Cardiac muscle cell (in vitro differentiated cells and primary cell): ENCODE data around the gene CPTP. TPM values are rescaled to one million over a fixed set of nuclear protein-coding genes. Genes with fewer than 3 reads are reported as not detected.
A peak's percentile ranks its signal among the peaks of the same experiment; 100 is the strongest.

ENCODE experiments used
- DNase-seq, 2 donors: peaks; one replicate each; pipeline versions ENCODE4 v3.0.0 to v3.0.0-alpha.2; 2010 to 2017; ENCODE audit warnings: low read depth in 1 of 2, low spot score in 1 of 2
- H3K27ac ChIP-seq: fragments of 200-600 bp; sonication (generic); 2 replicates; pipeline ENCODE4 v1.5.1; 2016
- H3K27me3 ChIP-seq: fragments of 200-600 bp; sonication (generic); 2 replicates; pipeline ENCODE4 v1.6.0; 2016; ENCODE audit warnings: control low read depth
- H3K36me3 ChIP-seq: fragments of 200-600 bp; sonication (generic); 2 replicates; pipeline ENCODE4 v1.5.1; 2016; ENCODE audit warnings: control low read depth
- H3K4me1 ChIP-seq: fragments of 200-600 bp; sonication (generic); 2 replicates; pipeline ENCODE4 v1.8.1; 2017; ENCODE audit warnings: low read depth, mild to moderate bottlenecking, mixed run types
- H3K4me3 ChIP-seq: fragments of 200-600 bp; sonication (generic); 2 replicates; pipeline ENCODE4 v1.5.1; 2016; ENCODE audit warnings: mild to moderate bottlenecking
- H3K9me3 ChIP-seq: fragments of 200-600 bp; sonication (generic); 2 replicates; pipeline ENCODE4 v1.5.1; 2017; ENCODE audit warnings: low read depth, mild to moderate bottlenecking, control low read depth
- polyA plus RNA-seq: library from polyadenylated mRNA; unstranded; fragments of >200 nt; fragmentation: Nextera tagmentation; extraction: Ambion mirVana; gene quantifications from 2 replicates; pipeline ENCODE4 v1.2.1, GENCODE V29; 2016
- total RNA-seq: library from RNA; depleted of rRNA; stranded (reverse); fragments of >200 nt; gene quantifications from 2 replicates; pipeline ENCODE4 v1.2.3, GENCODE V29; 2016
- TF ChIP-seq, protein P1 (sequence below): IDR thresholded peaks from 2 replicates; pipeline ENCODE4 v1.5.1; 2012; ENCODE audit warnings: low read depth, mild to moderate bottlenecking, low read length

CPTP gene
- total and polyA plus RNA-seq, 2 experiments from 2014 or later: 33.7 to 38.5 TPM

DNA sequence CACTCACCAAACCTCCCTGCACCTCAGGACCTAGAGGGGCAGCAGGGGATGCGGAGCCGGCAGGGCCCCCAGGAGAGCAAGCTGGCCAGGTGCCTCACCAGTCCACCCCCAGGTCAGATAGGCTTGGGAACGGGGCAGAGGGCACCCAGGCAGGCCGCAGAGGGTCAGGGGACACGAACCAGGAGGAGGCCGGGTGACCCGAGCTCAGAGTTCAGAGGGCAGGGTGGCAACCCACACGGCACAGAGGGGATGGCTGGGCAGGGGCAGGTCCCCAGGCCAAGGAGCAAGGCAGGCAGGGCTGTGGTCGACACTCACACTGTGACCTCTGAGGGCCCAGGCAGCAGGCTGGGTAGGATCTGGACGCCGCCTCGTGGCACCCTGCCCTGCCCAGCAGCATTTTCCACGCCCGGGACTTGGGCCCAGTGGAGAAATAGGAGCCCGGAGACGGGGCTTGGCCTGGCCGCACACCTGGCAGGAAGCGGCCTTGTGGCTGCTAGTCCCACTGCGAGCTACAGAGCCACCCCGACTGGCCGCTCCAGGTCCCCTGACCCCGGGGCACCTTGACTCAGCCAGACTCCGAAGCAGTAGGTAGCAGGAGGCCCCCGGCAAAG is 19.3 kb downstream of the CPTP start:
- Histone ChIP-seq H3K36me3 (no peaks in the 10 kb centered on the region), H3K9me3 (no peaks in the 10 kb centered on the region), H3K27me3 (no peaks in the 10 kb centered on the region), H3K27ac (no peak overlapping the region), H3K4me3 (no peak overlapping the region), H3K4me1 (no peaks in the 10 kb centered on the region)
- DNase-seq: no peak
- TF ChIP-seq, protein P1, sequence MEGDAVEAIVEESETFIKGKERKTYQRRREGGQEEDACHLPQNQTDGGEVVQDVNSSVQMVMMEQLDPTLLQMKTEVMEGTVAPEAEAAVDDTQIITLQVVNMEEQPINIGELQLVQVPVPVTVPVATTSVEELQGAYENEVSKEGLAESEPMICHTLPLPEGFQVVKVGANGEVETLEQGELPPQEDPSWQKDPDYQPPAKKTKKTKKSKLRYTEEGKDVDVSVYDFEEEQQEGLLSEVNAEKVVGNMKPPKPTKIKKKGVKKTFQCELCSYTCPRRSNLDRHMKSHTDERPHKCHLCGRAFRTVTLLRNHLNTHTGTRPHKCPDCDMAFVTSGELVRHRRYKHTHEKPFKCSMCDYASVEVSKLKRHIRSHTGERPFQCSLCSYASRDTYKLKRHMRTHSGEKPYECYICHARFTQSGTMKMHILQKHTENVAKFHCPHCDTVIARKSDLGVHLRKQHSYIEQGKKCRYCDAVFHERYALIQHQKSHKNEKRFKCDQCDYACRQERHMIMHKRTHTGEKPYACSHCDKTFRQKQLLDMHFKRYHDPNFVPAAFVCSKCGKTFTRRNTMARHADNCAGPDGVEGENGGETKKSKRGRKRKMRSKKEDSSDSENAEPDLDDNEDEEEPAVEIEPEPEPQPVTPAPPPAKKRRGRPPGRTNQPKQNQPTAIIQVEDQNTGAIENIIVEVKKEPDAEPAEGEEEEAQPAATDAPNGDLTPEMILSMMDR: no peak

DNA sequence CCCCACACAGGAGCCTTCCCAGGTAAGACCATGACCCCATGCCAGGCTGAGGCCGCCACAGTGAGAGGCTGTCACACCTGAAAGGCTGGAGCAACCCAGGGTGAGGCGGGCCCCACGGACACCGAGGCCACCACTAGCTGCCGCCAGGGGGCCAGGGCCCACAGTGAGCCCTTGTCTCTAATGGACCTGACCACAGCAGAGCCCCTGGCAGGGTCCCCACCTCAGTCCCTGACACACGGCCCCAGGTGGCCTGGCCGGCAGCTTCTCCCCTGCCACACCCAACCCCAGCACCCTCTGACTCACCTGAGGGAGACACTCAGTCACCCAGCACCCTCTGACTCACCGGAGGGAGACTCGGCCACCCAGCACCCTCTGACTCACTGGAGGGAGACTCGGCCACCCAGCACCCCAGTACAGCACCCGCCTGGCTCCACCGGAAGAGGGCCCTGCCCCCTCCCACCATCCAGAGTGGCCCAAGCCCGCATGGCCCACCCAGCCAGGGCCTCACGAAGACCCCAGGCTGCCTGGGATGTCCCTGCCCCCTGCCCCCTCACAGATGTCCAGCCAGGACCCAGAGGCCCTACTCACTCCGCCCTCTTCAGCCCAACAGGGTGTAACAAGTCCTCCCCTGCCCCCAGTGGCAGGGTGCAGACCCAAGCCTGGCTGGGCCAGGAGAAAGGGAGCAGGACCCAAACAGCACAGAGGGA is 20.2 kb downstream of the CPTP start:
- DNase-seq: peak in 1 of 2 donors; percentile 50
- Histone ChIP-seq H3K4me3 (no peak overlapping the region), H3K9me3 (no peaks in the 10 kb centered on the region), H3K27me3 (no peaks in the 10 kb centered on the region), H3K4me1 (no peaks in the 10 kb centered on the region), H3K36me3 (no peaks in the 10 kb centered on the region), H3K27ac (no peak overlapping the region)
- TF ChIP-seq, protein P1: peak; percentile 54

DNA sequence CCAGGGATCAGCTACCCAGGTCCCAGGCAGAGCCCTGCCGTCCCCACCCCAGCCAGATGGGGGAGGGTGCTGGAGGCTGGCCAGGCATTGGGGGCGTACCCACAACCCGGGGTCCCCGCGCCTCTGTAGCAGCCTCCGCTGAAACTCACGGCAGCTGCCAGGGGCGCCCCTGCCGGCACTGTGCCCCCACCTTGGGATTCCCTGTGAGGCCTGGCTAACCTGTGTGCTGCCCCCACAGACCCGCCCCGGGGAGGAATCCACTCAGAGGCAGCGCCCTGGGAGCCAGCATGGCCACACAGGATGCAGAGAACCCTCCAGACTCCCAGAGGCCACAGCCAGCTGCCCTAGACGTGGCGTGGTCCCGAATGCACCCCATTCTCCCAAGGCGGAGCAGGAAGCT is 20.8 kb downstream of the CPTP start:
- DNase-seq: no peak
- Histone ChIP-seq H3K4me3 (no peak overlapping the region), H3K36me3 (no peaks in the 10 kb centered on the region), H3K9me3 (no peaks in the 10 kb centered on the region), H3K27me3 (no peaks in the 10 kb centered on the region), H3K4me1 (no peaks in the 10 kb centered on the region), H3K27ac (no peak overlapping the region)
- TF ChIP-seq, protein P1: peak; percentile 3

DNA sequence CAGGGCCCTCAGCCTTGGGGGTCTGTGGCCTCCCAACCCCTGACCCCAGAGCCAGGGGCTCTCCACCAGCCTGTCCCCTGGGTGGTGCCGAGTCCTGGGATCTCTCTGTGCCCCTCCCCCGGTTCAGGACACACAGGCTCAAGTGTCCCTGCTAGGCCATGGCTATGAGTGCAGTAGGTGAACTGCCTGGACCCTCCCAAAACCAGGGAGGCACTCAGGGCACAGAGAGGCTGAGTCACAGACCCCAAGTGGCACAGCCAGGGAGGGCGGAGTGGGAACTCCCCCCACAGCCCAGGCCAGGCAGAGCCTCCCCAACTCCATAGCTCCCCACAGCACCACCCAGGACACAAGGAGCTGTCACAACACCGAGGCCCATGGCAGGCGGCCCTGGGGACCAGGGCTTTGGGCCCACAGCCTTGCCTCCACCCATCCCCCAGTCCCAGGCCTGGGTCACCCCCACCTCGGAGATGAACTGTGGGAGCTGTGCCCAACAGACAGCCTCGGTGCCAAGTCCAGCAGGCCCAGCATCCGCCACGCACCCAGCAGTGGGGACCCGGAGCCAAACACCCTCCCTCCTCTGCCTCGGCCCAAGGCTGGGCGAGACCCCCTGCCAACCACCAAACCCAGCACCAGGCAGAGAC is 21.4 kb downstream of the CPTP start:
- Histone ChIP-seq H3K36me3 (no peaks in the 10 kb centered on the region), H3K9me3 (no peaks in the 10 kb centered on the region), H3K27me3 (no peaks in the 10 kb centered on the region), H3K27ac (no peak overlapping the region), H3K4me1 (no peaks in the 10 kb centered on the region), H3K4me3 (no peak overlapping the region)
- no peak for DNase-seq
- TF ChIP-seq, protein P1: no peak

DNA sequence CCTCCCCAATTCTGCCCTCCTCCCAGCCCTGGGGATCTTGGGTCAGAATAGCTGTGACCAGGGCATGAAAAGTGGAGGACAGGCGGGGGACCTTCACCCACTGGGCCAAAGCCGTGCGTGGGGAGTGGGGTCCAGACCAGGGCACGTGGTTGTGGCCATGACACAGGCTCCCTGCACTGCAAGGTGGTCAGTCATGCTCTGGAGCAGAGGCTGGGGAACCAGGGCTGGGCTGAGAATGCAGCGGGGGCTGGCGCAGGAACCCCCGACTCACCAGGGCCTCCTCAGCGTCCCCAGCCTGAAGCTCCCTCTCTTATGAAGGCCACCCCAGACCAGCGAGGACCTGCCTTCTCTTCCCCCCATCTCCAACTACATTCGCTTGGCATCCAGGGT is 21.9 kb downstream of the CPTP start:
- H3K9me3 ChIP-seq: no peaks in the 10 kb centered on the region
- peaks cover under 1% of the 10 kb centered on the region for H3K4me1 ChIP-seq
- no peak overlapping the region for H3K4me3 ChIP-seq
- DNase-seq: no peak
- H3K36me3 ChIP-seq: no peaks in the 10 kb centered on the region
- TF ChIP-seq, protein P1: no peak
- H3K27me3 ChIP-seq: no peaks in the 10 kb centered on the region
- no peak overlapping the region for H3K27ac ChIP-seq
